Astrocyte (in vitro differentiated cells and primary cell): ENCODE data around the gene PTPRT. TPM values are rescaled to one million over a fixed set of nuclear protein-coding genes. Genes with fewer than 3 reads are reported as not detected.

ENCODE experiments used
- DNase-seq: peaks from one replicate; pipeline ENCODE4 v3.0.0-alpha.2; 2010; ENCODE audit warnings: low read depth
- FAIRE-seq: peaks from 2 replicates; lab custom pipeline; 2011; peaks lifted over from hg19 to GRCh38; lab: Jason Lieb, UNC
- H2AFZ ChIP-seq: 2 replicates; pipeline ENCODE4 v1.6.0; 2012; ENCODE audit warnings: low read depth, low read length, inconsistent platforms
- H3K27ac ChIP-seq: 2 replicates; pipeline ENCODE4 v1.5.1; 2011; ENCODE audit warnings: low read depth, low read length, inconsistent platforms
- H3K27me3 ChIP-seq: 2 replicates; pipeline ENCODE4 v1.6.0; 2011; ENCODE audit warnings: low read length, inconsistent platforms; ENCODE audit not compliant: insufficient read depth
- H3K36me3 ChIP-seq: 2 replicates; pipeline ENCODE4 v1.5.1; 2011; ENCODE audit warnings: low read length, inconsistent platforms; ENCODE audit not compliant: insufficient read depth
- H3K4me1 ChIP-seq: 2 replicates; pipeline ENCODE4 v1.5.1; 2011; ENCODE audit warnings: low read length, inconsistent platforms; ENCODE audit not compliant: insufficient read depth
- H3K4me2 ChIP-seq: 2 replicates; pipeline ENCODE4 v1.6.0; 2012; ENCODE audit warnings: low read length, inconsistent platforms
- H3K4me3 ChIP-seq: 2 replicates; pipeline ENCODE4 v1.5.1; 2011; ENCODE audit warnings: low read depth, mild to moderate bottlenecking, low read length, inconsistent platforms; ENCODE audit not compliant: insufficient read depth
- H3K79me2 ChIP-seq: 2 replicates; pipeline ENCODE4 v1.6.0; 2012; ENCODE audit warnings: mild to moderate bottlenecking, low read length, inconsistent platforms; ENCODE audit not compliant: insufficient read depth
- H3K9ac ChIP-seq: 2 replicates; pipeline ENCODE4 v1.6.0; 2012; ENCODE audit warnings: mild to moderate bottlenecking, low read length, inconsistent platforms
- H3K9me3 ChIP-seq: 2 replicates; pipeline ENCODE4 v1.5.1; 2012; ENCODE audit warnings: low read depth, mild to moderate bottlenecking, low read length, inconsistent platforms; ENCODE audit not compliant: insufficient read depth
- H4K20me1 ChIP-seq: 2 replicates; pipeline ENCODE4 v1.6.0; 2012; ENCODE audit warnings: low read length, inconsistent platforms; ENCODE audit not compliant: insufficient read depth
- H3K27ac Mint-ChIP-seq: one replicate; pipeline ENCODE4 v1.8.0; 2021; ENCODE audit warnings: mild to moderate bottlenecking, mixed read lengths; ENCODE audit not compliant: unreplicated experiment
- H3K27me3 Mint-ChIP-seq: one replicate; pipeline ENCODE4 v1.8.0; 2021; ENCODE audit warnings: low read depth, mixed read lengths; ENCODE audit not compliant: unreplicated experiment
- H3K36me3 Mint-ChIP-seq: one replicate; pipeline ENCODE4 v1.8.0; 2021; ENCODE audit warnings: low read depth, mixed read lengths; ENCODE audit not compliant: unreplicated experiment
- H3K4me1 Mint-ChIP-seq: one replicate; pipeline ENCODE4 v1.8.0; 2021; ENCODE audit warnings: low read depth, mixed read lengths; ENCODE audit not compliant: unreplicated experiment
- H3K4me3 Mint-ChIP-seq: one replicate; pipeline ENCODE4 v1.8.0; 2021; ENCODE audit warnings: mild to moderate bottlenecking, moderate library complexity, mixed read lengths; ENCODE audit not compliant: unreplicated experiment
- H3K9me3 Mint-ChIP-seq: one replicate; pipeline ENCODE4 v1.8.0; 2021; ENCODE audit warnings: mild to moderate bottlenecking, mixed read lengths; ENCODE audit not compliant: unreplicated experiment
- CTCF ChIP-seq: IDR thresholded peaks from 2 replicates; pipeline ENCODE4 v1.5.1; 2011; ENCODE audit warnings: low read depth, mild to moderate bottlenecking, inconsistent platforms, low read length, moderate library complexity; ENCODE audit not compliant: insufficient read depth
- EZH2 ChIP-seq: IDR thresholded peaks from 2 replicates; pipeline ENCODE4 v1.6.1; 2012; ENCODE audit warnings: mild to moderate bottlenecking, low read length, inconsistent platforms; ENCODE audit not compliant: insufficient read depth
- total RNA-seq: library from RNA; stranded (reverse); gene quantifications from 2 replicates; pipeline ENCODE4 v1.2.1, GENCODE V29; 2021

PTPRT gene
- total RNA-seq, 1 donor from 2014 or later, result 0.25 TPM

DNA sequence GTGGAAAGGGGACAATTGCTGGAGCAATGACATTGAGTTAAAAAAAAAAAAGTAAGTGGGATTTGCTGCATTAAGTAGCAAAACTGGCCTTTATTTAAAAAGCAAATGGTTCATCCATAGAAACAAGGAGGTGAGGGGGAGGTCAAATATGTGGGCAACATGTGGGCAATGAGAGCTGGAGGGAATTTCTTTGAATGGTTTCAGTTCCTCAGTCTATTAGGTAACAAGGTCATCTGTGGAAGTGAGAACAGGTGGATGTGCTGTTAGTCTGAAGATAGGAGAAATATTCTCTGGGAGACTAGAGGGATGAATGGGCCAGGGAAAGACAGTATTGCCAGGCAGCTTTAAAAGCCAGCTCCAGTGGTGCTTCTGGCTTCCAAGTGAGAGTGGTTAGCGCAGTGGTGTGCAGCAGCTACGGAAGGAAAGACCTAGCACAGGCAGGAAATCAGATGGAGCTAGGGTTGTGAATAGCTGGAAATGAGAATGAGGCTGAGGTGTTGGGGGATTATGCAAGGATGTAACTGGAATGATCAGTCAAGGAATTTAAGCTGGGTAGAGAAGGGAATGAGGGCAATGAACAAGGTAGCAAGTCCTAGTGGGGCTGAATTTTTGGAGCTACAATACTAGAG is 727.6 kb downstream of the PTPRT start:
- H3K4me1 Mint-ChIP-seq, result no peaks in the 10 kb centered on the region
- H3K79me2 ChIP-seq, result no peaks in the 10 kb centered on the region
- H3K27me3 ChIP-seq, result no peaks in the 10 kb centered on the region
- no peak overlapping the region for H3K4me3 Mint-ChIP-seq
- no peaks in the 10 kb centered on the region for H4K20me1 ChIP-seq
- H3K27me3 Mint-ChIP-seq, result no peaks in the 10 kb centered on the region
- no peaks in the 10 kb centered on the region for H3K36me3 ChIP-seq
- TF ChIP-seq CTCF (no peak), EZH2 (no peak)
- H3K27ac ChIP-seq, result no peak overlapping the region
- no peak for DNase-seq
- no peak overlapping the region for H3K9ac ChIP-seq
- FAIRE-seq, result no peak
- H3K27ac Mint-ChIP-seq, result no peak overlapping the region
- no peak overlapping the region for H3K4me3 ChIP-seq
- H3K4me1 ChIP-seq, result no peaks in the 10 kb centered on the region
- peaks cover 3% of the 10 kb centered on the region for H3K9me3 Mint-ChIP-seq
- no peak overlapping the region for H3K4me2 ChIP-seq
- H3K9me3 ChIP-seq, result peaks cover 5% of the 10 kb centered on the region
- no peak overlapping the region for H2AFZ ChIP-seq
- no peaks in the 10 kb centered on the region for H3K36me3 Mint-ChIP-seq

GRCh38 chr20:42461291-42461690 is 728.4 kb downstream of the PTPRT start:
- Histone ChIP-seq H3K79me2 (no peaks in the 10 kb centered on the region), H3K27ac (no peak overlapping the region), H3K4me3 (no peak overlapping the region), H3K9ac (no peak overlapping the region), H4K20me1 (no peaks in the 10 kb centered on the region), H3K4me1 (no peaks in the 10 kb centered on the region), H3K9me3 (peaks cover 5% of the 10 kb centered on the region), H3K27me3 (no peaks in the 10 kb centered on the region), H2AFZ (no peak overlapping the region), H3K4me2 (no peak overlapping the region), H3K36me3 (no peaks in the 10 kb centered on the region)
- TF ChIP-seq CTCF (no peak), EZH2 (no peak)
- no peaks in the 10 kb centered on the region for H3K27me3 Mint-ChIP-seq
- H3K36me3 Mint-ChIP-seq, result no peaks in the 10 kb centered on the region
- H3K4me1 Mint-ChIP-seq, result no peaks in the 10 kb centered on the region
- no peak overlapping the region for H3K4me3 Mint-ChIP-seq
- H3K9me3 Mint-ChIP-seq, result peaks cover 3% of the 10 kb centered on the region
- FAIRE-seq (no peak), DNase-seq (no peak)
- H3K27ac Mint-ChIP-seq, result no peak overlapping the region

- no peaks in the 10 kb centered on the region for H3K9me3 ChIP-seq
- no peak overlapping the region for H2AFZ ChIP-seq
- no peaks in the 10 kb centered on the region for H3K36me3 ChIP-seq
- no peaks in the 10 kb centered on the region for H3K79me2 ChIP-seq
- Mint-ChIP-seq H3K4me3 (no peak overlapping the region), H3K27ac (no peak overlapping the region), H3K4me1 (no peaks in the 10 kb centered on the region), H3K27me3 (no peaks in the 10 kb centered on the region), H3K36me3 (no peaks in the 10 kb centered on the region), H3K9me3 (peaks cover 8% of the 10 kb centered on the region)
- H4K20me1 ChIP-seq, result no peaks in the 10 kb centered on the region
- H3K27ac ChIP-seq, result no peak overlapping the region
- no peak overlapping the region for H3K4me3 ChIP-seq
- H3K4me1 ChIP-seq, result no peaks in the 10 kb centered on the region
- H3K27me3 ChIP-seq, result no peaks in the 10 kb centered on the region
- no peak overlapping the region for H3K4me2 ChIP-seq
- no peak for DNase-seq
- no peak for FAIRE-seq
- TF ChIP-seq CTCF, result no peak
- TF ChIP-seq EZH2, result no peak
- H3K9ac ChIP-seq, result no peak overlapping the region
Observed at GRCh38 chr20:42447270-42447669, 742.4 kb downstream of the PTPRT start.
